Suprapubic skin (tissue), 3 donors: ENCODE data around the gene ACE.

Experiments used
- EP300 ChIP-seq: sonication (generic); formaldehyde crosslinking; IDR thresholded peaks from one replicate; pipeline ENCODE4 v1.6.1; 2017; ENCODE audit warnings: antibody characterized with exemption
- POLR2A ChIP-seq, 2 donors: fragments of 450-650 bp; IDR thresholded peaks; one replicate each; pipeline ENCODE4 v1.6.1; 2017; ENCODE audit warnings: antibody characterized with exemption in 2 of 2, mild to moderate bottlenecking in 2 of 2, moderate library complexity in 2 of 2
- TF ChIP-seq, protein P1 (sequence below), 2 donors: fragments of 200-600 bp in 1 of 2; fragments of 450-650 bp in 1 of 2; sonication (generic) in 1 of 2; IDR thresholded peaks; one replicate each; pipeline ENCODE4 v1.5.1; 2016 to 2019; ENCODE audit warnings: antibody characterized with exemption in 2 of 2, mild to moderate bottlenecking in 1 of 2, moderate library complexity in 1 of 2

DNA sequence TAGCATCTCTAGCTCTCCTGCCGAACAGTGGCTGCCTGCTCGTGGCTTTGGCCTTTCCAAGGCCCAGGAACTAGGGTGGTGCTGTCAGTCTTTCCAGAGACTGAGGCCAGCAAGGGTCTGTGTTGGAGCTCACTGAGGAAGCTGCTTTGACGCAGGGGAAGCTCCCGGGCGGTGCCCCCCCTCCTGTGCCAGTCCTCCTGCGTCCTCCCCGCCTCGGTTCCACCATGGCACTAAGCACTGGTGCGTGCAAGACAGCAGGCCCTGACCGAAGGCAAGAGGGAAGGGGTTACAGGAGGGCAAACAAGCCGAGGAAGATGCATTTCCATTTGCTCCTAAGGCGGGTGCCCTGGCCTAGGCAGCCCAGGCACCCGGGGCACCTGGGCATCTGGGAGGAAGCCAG is 35.2 kb upstream of the ACE start:
- TF ChIP-seq, protein P1, sequence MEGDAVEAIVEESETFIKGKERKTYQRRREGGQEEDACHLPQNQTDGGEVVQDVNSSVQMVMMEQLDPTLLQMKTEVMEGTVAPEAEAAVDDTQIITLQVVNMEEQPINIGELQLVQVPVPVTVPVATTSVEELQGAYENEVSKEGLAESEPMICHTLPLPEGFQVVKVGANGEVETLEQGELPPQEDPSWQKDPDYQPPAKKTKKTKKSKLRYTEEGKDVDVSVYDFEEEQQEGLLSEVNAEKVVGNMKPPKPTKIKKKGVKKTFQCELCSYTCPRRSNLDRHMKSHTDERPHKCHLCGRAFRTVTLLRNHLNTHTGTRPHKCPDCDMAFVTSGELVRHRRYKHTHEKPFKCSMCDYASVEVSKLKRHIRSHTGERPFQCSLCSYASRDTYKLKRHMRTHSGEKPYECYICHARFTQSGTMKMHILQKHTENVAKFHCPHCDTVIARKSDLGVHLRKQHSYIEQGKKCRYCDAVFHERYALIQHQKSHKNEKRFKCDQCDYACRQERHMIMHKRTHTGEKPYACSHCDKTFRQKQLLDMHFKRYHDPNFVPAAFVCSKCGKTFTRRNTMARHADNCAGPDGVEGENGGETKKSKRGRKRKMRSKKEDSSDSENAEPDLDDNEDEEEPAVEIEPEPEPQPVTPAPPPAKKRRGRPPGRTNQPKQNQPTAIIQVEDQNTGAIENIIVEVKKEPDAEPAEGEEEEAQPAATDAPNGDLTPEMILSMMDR (IDR thresholded peaks at IDR 0.05): no peak
- TF ChIP-seq POLR2A (IDR thresholded peaks at IDR 0.05): no peak
- TF ChIP-seq EP300: no peak
